Measurements from ENCODE around the gene TYROBP. TPM values are rescaled to one million over a fixed set of nuclear protein-coding genes. Genes with fewer than 3 reads are reported as not detected.

TYROBP gene
- polyA plus RNA-seq, 2 of the 4 experiments (the other 2 are of a cell fraction): 0.21 TPM; not detected in 1

DNA sequence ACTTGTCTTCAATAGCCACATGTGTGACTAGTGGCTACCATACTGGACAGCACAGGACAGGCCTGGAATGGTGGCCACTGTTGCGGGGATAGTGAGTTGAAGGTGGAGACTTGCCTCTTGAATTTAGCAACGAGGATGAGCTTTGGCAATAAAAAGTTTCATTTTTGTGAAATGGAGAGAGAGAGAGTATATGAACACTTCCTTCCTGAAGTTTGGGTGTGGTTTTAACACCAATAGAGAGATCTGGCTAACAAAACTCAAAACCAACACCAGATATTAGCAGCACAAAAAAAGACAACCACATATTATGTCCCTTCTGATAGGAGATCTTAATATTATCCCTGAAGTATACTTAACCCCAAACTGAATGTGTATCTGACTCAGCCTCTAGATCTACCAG lies 21.8 kb upstream of the TYROBP start:
- H3K4me3 ChIP-seq: no peak overlapping the region
- ChIA-PET CTCF (interaction anchor here (1.0 to 15.4 kb wide), 5 partner anchors 9 to 43 kb away, joined by 3 to 402 read pairs (median 9); no protein-coding TSS in a partner anchor), POLR2A (interaction anchor here (0.6 kb wide), 1 partner anchor 38 kb away, joined by 3 read pairs; no protein-coding TSS in a partner anchor)
- no peak for ATAC-seq
- peaks cover 9% of the 10 kb centered on the region for H3K4me1 ChIP-seq
- TF ChIP-seq TP53 (CRISPR knock-in tag; IDR thresholded peaks at IDR 0.05): no peak
- no peak for TF ChIP-seq ELK1 (IDR thresholded peaks at IDR 0.05; ENCODE audit: low read depth, low read length)
- no peak for TF ChIP-seq RCOR1 (IDR thresholded peaks at IDR 0.05; ENCODE audit: low read depth, low read length)
- TF ChIP-seq PHF8 (IDR thresholded peaks at IDR 0.05; ENCODE audit: borderline replicate concordance, low read depth): no peak
- TF ChIP-seq ZNF302 (CRISPR knock-in tag; IDR thresholded peaks at IDR 0.05): 0 out of 2 replicates have a peak, but pooled peaks have one; percentile 39
- TF ChIP-seq KDM1A (IDR thresholded peaks at IDR 0.05; ENCODE audit: low read depth): no peak
- no peak for TF ChIP-seq HMGXB4 (CRISPR knock-in tag; IDR thresholded peaks at IDR 0.05; ENCODE audit: borderline replicate concordance)
- TF ChIP-seq HOXB5 (CRISPR knock-in tag; IDR thresholded peaks at IDR 0.05): no peak
- no peak overlapping the region for H3K4me2 ChIP-seq
- peak; percentile 36 for FAIRE-seq
- no peak for DNase-seq (ENCODE audit: low read depth in 1 of 2, low spot score in 1 of 2)
- no peak overlapping the region for H3K27ac ChIP-seq
- WGBS (ENCODE audit: missing lambda C conversion rate): 76% methylated on average over 2 of the region's 2 CpGs
- peaks cover 13% of the 10 kb centered on the region for H3K9me3 ChIP-seq

DNA sequence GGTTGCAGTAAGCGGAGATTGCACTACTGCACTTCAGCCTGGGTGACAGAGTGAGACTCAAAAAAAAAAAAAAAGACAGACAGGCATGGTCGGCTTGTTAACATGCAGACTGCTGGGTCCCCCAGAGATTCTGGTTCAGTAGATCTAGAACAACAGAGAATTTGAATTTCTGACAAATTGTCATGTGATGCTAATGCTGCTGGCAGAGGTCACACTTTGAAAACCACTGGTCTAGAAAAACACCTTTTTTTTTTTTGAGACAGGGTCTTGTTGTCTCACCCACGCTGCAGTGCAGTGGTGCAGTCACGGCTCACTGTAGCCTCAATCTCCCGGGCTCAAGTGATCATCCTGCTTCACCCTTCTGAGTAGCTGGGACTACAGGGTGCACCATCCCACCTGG lies 20.4 kb upstream of the TYROBP start:
- CTCF ChIA-PET: interaction anchor here (4.8 to 15.4 kb wide), 2 partner anchors 24 to 42 kb away, joined by 20 to 402 read pairs; no protein-coding TSS in a partner anchor

DNA sequence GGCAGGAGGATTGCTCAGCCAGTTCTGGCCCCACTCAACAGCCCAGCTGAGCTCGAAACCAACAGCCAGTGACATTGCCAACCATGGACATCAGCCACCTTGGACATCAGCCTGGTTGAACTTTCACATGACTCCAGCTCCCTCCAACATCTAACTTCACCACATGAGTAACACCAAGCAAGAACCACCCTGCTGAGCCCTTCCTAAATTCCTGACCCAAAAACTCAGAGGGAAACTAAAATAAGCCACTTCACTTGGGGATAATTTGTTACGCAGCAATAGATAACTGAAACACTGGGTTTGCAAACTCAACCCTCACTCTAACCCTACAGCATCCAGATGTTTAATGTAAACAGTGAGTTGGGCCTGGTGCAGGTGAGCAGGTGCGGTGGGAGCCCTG lies 17.4 kb upstream of the TYROBP start:
- 41% methylated on average over 3 of the region's 3 CpGs for WGBS (ENCODE audit: missing lambda C conversion rate)
- ATAC-seq (no peak), FAIRE-seq (no peak), DNase-seq (ENCODE audit: low read depth in 1 of 2, low spot score in 1 of 2) (no peak)
- ChIA-PET CTCF (interaction anchor here (0.5 to 15.4 kb wide), 8 partner anchors 11 to 231 kb away, joined by 3 to 402 read pairs (median 4); partner anchors contain the start of genes TYROBP and U2AF1L4), POLR2A (interaction anchor here (0.7 to 1.2 kb wide), 2 partner anchors 15 to 185 kb away, joined by 3 read pairs; no protein-coding TSS in a partner anchor)
- no peaks in the 10 kb centered on the region for H3K4me1 ChIP-seq
- no peak overlapping the region for H3K4me3 ChIP-seq
- no peak for TF ChIP-seq CEBPB (IDR thresholded peaks at IDR 0.05)
- no peak for TF ChIP-seq USF2 (IDR thresholded peaks at IDR 0.05)
- TF ChIP-seq, protein P1, sequence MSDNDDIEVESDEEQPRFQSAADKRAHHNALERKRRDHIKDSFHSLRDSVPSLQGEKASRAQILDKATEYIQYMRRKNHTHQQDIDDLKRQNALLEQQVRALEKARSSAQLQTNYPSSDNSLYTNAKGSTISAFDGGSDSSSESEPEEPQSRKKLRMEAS (IDR thresholded peaks at IDR 0.05): no peak
- TF ChIP-seq HOXB5 (CRISPR knock-in tag; IDR thresholded peaks at IDR 0.05): no peak
- TF ChIP-seq PBX3 (IDR thresholded peaks at IDR 0.05): no peak
- no peak overlapping the region for H3K4me2 ChIP-seq
- no peak overlapping the region for H3K27ac ChIP-seq
- peaks cover 13% of the 10 kb centered on the region for H3K9me3 ChIP-seq

More for the DNA sequence above, 20.4 kb upstream of the TYROBP start:
- POLR2A ChIA-PET: no interaction called here
- Histone ChIP-seq H3K4me2 (no peak overlapping the region), H3K4me1 (peaks cover 9% of the 10 kb centered on the region), H3K4me3 (no peak overlapping the region), H3K27ac (no peak overlapping the region), H3K9me3 (peaks cover 13% of the 10 kb centered on the region)
- ATAC-seq: no peak
- no peak for FAIRE-seq
- 38% methylated on average over 5 of the region's 5 CpGs for WGBS (ENCODE audit: missing lambda C conversion rate)
- DNase-seq (ENCODE audit: low read depth in 1 of 2, low spot score in 1 of 2): no peak
- TF ChIP-seq ZSCAN20 (CRISPR knock-in tag; IDR thresholded peaks at IDR 0.05) (no peak), RNF2 (IDR thresholded peaks at IDR 0.05; ENCODE audit: borderline replicate concordance, low read depth) (no peak), RAD21 (conservative IDR thresholded peaks at IDR 0.05 in 1 of 2, IDR thresholded peaks at IDR 0.05 in 1 of 2) (no peak), CBX2 (IDR thresholded peaks at IDR 0.05; ENCODE audit: borderline replicate concordance, low read depth) (no peak), USF2 (IDR thresholded peaks at IDR 0.05) (no peak), CBX8 (IDR thresholded peaks at IDR 0.05) (no peak), JUN (IDR thresholded peaks at IDR 0.05) (no peak), RCOR1 (IDR thresholded peaks at IDR 0.05; ENCODE audit: low read depth, low read length) (no peak), ESRRA (IDR thresholded peaks at IDR 0.05; ENCODE audit: borderline replicate concordance, low read length) (no peak), JUNB (IDR thresholded peaks at IDR 0.05) (no peak)
- TF ChIP-seq, protein P1 (IDR thresholded peaks at IDR 0.05): no peak
